HG03558 (cell line): ENCODE data around the gene RASL11A.
"Not testable (repeated sequence)": the region's sequence is repeated elsewhere in the genome, so short reads cannot be mapped to it uniquely, and the experiment has no call there.

Source experiments
- ATAC-seq: cut with Tn5 transposase; IDR thresholded peaks from one replicate; pipeline ENCODE4 v1.9.1; 2021; ENCODE audit warnings: moderate number of reproducible peaks; ENCODE audit not compliant: unreplicated experiment; ENCODE audit errors: extremely low read depth

RASL11A gene

DNA sequence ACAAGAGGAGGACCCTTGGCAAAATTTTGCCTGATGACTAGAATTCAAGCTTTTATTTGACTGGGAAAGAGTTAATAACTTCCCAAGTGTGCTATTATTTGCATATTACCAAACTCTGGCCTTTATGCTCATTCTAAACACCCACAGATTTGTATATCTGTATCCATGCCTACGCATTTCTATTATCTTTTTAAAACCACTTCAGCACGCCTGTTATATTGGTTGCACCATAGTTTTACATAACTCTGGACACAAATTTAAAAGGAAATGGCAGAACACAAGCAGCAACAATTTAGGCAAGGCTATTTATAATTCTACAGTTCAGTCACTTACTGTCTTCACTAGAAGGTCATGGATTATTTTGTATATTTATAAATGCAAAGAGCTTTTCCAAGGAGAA is 3.7 kb upstream of the RASL11A start:
- no peak for ATAC-seq

DNA sequence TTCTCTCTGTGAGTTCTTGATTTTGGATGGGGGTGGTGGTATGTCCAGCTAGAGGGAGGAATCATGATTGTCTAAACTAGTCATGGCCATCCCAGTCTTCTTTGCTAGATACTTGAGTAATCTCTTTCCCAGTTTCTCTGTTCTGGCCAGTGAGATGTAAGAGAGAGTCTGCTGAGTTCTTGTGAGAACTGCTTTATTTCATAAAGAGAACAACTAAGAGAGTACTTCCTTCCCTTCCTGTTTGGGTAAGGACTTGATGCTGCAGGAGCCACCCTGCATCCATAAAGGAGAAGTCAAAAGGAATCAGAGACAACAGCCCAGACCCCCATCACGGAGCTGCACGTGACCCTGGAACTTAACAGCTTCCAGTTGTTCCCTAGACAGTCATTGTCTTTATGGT is 3.0 kb upstream of the RASL11A start:
- no peak for ATAC-seq

DNA sequence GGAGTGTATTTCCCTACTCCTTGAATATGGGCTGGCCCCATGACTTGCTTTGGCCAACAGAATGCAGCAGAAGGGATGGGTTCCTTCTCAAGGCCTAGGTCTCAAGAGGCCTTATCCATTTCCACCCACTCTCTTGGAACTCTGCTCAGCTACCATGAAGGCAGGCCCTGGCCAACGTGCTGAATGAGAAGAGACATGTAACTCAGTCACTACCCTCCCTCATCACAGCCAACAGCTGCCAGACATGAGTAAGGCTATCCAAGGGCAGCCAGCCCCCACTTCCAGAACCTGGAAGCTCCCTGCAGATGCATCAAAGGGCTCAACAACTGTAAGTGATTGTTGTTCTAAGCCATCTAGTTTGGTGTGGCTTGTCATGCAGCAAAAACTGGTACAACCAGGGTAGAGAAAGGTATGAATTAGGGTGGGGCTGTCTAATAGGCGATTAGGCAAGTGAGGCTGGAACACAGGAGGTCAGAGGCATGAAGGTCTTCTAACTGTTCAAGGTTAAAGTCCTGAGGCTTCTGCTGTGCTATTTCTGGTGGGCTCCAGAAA is 1.4 kb upstream of the RASL11A start:
- no peak for ATAC-seq

DNA sequence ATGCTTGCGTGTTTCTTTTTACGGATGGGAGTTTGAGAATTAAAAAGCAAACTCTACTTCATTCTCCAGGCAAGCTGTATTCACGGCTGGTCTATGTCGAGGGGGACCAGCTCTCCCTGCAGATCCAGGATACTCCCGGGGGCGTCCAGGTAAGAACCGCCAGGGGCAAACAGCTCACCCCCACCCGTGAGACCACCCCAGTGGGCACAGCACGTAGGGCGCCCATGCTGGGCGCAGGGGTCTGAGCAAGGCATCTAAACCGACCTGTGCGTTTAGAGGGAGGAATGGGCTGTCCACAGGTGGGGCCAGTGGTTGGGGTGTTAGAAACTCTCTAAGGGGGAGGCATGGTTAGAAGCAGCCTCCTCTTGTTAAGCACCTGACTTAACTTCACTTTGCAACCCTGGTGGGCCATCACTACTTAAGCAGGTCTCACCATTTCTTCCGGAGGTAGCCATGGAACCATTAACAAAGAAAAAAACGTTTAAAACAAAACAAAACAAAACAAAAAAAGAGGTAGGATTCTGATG is 1.0 kb downstream of the RASL11A start:
- no peak for ATAC-seq

DNA sequence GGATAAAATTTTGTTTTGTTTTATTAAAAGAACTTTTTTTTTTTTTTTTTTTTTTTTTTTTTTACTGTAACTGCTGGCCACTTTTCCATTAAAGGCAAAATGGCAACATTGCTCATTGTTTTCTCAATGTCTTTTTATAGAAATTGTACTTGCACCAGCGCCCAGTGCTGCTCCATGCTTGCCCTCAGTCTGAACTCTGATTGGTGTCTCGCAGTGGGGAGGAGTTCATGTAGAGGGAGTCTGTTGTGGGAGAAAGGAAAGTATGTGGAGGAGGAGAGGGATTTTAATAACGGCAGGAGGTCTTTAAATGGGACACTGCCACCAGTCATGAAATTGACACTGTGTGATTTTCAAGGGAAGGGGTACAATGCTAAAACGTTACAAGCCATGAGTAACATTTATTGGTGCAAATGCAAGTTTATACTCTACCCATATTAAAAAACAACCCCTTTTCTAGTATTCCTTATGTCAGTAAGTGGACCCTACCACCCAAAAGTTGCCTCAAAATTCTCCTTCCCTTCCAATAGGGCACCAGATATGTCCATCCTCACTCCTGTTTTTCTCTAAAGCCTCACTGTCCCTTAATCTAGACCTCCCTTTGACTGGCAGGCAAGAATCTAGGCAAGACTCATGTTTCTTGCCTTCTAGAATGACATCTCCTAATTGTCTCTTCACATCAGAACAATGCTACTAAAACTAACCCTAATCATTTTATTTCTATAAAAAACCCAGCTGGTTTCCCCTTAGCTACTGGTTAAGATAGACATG is 3.2 kb downstream of the RASL11A start:
- ATAC-seq = no peak

DNA sequence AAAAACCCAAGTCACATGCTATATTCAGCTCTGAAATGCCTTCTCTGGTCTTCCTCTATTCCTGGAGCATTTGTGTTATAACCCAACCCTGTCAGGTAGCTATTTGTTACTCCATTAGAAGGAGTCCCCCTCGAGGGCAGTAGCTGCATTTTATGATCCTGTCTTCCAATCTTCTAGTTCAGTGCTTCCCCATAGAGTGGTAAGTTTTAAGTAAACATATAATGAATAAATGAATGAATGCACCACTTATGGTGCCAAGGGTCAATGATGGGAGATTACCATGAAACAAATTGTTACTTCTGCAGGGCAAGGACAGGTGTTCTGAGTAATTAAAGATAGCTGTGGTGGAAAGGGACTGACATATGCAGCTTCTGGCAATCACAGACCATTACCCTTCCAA is 4.0 kb downstream of the RASL11A start:
- ATAC-seq = no peak

DNA sequence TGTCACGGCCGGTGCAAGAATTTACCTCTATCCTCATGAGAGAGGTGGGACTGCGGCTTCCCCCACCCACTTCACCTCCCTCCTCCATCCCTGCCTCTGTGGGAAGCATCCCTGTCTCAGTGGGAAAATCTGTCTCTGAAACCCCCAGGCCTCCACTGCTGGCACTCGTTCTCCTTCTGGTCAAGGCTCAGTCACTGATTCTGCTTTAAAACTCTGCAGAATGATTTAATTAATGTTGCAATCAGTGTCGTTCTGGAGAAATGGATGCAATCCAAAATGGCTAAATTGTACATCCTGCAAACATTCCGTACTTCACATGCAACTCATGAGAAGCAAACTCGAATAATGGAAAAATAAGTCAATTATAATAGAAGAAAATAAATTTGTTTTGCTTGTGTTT is 5.6 kb downstream of the RASL11A start:
- no peak for ATAC-seq

DNA sequence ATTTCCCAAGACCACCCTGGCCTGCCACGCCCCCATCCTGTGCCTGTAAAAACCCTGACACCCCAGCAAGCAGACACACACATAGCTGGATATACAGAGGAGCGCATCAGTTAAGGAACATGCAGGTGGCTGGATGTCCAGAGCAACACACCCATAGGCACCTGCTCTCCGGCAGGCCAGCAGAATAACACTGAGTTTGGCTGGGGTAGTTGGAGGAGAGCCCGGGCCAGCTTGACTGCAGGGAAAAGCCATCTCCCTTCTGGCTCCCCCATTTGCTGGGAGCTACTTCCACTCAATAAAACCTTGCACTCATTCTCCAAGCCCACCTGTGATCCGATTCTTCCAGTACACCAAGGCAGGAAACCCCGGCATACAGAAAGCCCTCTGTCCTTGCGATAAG is 8.9 kb downstream of the RASL11A start:
- no peak for ATAC-seq

DNA sequence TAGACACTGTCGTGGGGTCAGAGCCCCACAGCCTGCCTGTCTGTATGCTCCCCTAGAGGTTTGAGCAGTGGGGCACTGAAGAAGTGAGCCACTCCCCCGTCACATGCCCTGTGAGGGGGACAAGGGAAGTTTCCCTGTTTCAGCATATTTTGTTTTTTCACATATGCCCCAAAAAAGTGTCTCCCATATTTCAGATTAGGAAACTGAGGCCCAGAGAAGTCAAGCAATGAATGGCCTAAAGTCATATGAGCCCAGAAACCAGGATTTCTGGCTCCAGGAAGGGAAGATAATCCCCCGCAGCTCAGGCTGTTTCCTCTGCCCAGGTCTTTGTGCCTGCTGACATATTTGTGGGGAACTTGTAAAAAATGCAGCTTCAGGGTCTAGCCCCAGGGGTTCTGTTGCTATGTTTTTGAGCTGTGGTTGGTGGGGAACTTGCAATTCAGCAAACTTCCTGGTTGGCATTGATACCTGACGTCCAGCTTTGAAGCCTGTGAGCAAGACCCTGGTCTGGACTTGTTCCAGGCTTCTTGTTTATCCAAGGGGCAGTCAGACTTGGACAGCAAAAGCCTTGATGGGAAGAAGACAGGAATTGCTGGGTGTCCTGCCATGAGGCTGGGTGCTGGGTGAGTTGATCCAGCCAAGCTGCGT is 9.5 kb downstream of the RASL11A start:
- no peak for ATAC-seq

DNA sequence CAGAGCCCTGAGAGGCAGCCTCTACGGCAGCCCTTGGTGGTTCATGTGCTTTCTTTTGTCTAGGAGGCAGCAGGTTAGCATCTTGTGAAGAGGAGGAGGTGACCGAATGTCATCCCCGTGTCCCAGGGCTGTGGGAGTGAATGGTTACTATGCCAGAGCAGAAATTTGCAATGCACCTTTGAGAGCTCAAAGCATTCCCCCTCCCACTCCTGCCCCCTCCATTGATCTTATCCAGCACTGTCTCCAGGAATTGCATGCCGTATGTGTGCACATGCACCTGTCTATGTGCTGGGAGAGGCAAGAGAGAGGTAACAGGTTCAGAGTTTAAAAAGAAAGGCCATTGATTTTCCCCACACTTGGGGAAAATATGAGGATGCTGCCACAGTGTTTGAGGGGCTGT is 10.2 kb downstream of the RASL11A start:
- ATAC-seq = no peak

DNA sequence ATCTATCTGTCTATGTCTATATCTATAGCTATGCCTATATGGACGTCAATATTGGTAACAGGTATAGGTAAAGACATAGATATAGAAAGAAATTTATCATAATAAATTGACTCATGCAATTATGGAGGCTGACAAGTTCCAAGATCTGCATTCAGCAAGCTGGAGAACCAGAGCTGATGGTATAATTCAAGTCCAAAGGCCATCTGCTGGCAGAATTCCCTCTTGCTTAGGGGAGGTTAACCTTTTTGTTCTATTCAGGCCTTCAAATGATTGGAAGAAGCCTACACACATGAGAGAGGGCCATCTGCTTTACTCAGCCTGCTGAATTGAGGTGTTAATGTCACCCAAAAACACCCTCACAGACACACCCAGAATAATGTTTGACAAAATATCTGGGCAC is 10.8 kb downstream of the RASL11A start:
- ATAC-seq = no peak

DNA sequence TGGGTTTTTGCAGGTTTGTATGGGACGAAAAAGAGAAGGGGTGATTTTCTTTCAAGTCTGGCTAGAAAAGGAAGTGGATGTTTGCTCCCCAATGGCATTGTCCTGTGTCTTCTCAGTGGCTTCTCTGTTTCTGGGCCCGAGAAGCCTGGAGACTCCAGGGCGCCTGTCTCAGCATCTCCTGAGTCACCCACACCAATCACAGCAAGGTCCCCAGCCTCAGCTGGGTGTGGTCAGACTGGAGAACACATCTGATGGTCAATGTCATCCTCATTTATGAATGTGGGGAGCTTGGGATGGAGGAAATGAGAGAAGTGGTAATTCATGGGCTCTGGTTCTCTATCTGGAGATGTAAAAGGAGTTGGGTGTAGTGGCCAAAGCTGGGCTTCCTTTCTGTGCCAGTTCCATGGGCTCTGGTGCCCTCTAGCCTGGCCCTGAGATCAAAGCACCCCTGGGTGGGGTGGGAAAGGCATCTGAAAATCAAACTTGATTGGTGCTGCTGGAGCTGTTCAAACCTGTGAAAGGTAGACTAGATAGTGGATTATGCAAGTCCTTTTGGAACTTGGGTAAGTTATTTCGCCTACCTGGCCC is 13.4 kb downstream of the RASL11A start:
- ATAC-seq = no peak

DNA sequence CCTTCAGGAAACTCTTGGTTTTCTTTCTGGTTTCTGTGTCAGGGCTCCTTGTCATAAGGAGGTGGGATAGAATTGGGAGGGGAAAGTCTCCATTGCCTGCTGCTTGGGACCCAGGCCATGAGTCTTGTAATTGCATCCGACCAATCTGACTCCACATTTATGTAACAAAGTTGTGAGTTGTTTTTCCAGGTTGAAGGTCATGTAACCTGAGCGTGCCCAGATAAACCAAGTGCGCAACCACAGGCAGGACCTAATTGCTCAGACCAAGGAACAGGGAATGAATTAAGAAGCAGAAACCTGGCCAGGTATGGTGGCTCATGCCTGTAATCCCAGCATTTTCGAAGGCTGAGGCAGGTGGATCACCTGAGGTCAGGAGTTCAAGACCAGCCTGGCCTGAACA is 17.8 kb downstream of the RASL11A start:
- ATAC-seq = no peak

DNA sequence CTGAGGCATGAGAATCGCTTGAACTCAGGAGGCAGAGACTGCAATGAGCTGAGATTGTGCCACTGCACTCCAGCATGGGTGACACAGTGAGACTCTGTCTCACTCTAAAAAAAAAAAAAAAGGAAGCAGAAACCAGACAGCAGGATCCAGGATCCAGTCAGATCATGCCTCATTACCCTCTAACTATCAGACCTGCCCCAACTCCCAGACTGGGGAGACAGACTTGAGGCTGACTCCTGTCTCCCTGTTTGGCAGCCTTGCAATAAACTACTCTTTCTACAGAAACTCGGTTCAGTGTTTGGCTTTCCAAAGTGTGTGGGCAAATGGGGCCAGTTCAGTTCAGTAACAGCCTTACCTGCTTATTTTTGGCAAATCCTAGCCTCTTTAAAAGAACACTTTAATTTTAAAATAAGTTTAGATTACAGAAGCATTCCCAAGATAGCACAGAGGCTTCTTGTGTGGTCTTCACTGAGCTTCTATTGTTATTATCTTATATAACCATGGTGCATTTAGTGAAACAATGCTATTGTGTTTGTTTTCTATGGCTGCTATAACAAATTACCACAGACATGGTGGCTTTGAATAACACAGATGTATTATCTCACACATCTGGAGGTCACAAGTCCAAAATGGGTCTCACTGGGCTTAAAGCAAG is 18.5 kb downstream of the RASL11A start:
- ATAC-seq = no peak

DNA sequence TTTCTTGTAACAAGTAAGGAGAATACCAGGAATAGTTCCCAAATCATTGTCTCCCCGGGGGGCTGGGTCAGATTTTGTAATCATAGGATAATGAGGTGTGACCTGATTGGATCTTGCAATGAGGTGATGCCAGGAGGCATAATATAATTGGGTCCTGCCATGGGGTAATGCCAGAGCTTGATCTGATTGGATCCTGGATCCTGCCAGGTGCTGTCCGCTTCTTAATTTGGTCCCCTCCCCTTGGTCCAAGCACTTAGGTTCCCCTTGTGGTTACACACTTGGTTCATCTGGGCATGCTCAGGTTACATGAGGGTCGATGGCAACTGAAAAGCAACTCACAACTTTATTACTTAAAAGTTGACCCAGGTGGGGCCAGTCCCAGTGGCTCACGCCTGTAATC is 20.1 kb downstream of the RASL11A start:
- ATAC-seq = no peak

DNA sequence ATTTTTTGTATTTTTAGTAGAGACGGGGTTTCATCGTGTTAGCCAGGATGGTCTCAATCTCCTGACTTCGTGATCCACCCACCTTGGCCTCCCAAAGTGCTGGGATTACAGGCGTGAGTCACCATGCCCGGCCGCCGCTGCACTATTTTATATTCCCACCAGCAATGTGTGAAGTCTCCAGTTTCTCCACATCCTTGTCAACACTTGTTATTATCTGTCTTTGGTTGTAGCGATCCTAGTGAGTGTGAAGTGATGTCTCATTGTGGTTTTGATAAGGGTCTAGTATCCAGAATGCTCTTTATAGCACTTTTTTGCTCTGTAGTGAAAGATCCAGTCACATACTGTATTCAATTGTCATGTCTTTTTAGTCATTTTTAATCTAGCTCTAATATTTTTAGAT is 21.3 kb downstream of the RASL11A start:
- ATAC-seq = not testable (repeated sequence)

DNA sequence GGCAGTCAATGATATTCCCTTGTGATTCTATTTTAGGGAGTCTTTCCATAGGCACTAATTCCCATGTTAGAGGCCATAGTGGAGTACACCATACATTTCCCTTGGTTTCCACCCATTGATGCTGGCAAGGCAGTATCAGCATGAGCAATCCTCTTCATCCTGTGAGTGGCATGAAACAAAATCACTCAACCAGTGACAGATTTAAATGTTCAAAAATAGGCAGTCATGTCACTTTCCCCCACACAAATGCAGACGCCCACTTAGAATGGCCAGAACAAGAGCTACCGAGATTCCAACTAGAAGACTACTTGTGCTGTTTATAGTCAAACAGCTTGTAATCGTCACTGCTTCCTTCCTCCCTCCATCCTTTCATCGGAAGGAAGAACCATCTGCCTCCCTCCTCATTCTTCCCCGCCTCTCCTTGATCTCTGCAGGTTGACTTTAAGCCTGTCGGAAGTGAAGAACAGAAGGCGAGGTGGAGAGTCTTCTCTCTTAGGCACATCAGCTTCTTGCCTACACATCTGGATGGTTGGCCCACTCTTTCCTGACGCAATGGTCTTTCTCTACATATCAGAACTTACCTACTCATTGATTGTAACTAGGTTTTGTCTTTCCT is 22.6 kb downstream of the RASL11A start:
- ATAC-seq = no peak

DNA sequence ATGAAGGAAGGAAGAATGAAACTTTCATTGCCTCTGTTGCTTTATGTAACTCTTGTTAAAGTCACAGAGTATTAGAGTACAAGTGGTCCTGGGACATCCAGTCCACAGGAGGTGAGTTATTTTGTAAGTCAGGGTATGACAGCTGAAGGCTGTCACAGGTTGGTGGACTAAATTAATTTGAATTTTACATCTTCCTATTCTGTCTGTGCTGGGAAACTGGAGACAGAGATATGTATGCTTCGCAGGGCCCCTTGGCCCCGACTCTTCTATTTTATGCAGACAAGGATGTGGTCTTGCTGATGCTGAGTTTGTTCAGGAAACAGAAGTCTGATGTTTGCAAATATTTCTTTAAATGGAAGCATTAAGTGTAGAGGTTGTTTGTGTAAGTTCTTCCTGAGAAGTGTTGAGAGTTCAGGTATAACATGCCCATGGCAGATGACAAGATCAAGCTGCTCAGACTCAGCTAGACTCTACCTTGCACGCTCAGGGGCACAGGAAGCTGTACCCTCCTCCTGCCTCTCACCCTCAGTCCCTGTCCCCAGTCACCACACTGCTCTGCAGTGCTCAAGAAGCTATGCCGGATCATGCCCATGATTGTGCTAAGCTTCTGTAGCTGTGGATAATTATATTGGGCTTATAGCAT is 23.4 kb downstream of the RASL11A start:
- no peak for ATAC-seq

DNA sequence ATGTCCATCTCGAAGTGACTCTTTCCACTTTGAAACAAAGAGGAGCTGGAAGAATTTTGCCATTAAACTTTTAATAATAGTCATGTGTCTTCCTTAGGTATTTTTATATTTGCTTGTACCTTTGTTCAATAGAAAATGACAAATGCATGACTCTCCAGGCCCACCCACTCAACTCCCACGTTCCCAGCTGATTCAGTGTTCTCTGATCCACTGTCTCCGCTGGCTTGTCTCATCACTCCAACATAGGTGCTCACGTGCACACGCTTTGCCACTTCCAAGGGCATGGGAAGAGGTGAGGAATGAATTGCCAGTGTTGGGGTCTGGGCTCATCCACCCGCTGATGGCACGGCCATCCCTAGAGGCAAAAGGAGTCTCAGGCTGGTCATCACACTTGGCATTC is 24.5 kb downstream of the RASL11A start:
- no peak for ATAC-seq

DNA sequence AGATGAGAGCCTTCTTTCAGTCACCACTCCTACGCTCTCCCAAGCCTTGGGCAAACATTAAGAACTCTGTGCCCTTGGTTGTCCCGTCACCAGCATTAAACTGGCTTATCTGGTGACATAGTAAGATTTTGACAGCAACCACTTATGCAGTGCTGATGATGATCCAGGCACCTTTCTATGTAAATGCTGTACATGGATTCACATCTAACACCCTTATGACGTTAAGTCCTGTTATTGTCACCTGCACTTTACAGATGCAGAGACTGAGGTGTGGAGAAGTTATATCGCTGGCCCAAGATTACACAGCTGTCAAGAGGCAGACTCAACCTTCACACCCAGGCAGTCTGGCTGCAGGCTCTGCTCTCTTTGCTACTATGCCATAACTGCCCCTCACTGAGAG is 25.0 kb downstream of the RASL11A start:
- ATAC-seq = no peak
